Upper lobe of left lung (tissue), 4 donors: ENCODE measurements around the gene TSPEAR.

Experiments
- CTCF ChIP-seq, 6 experiments: fragments of 450-650 bp in 4 of 6; fragments of 200-600 bp in 2 of 6; sonication (generic) in 2 of 6; IDR thresholded peaks; one replicate each; pipeline ENCODE4 v1.5.1; 2016 to 2019; ENCODE audit warnings: antibody characterized with exemption in 6 of 6
- EP300 ChIP-seq, 4 donors: sonication (generic); formaldehyde crosslinking; IDR thresholded peaks; one replicate each; pipeline ENCODE4 v1.5.1; 2017; ENCODE audit warnings: antibody characterized with exemption in 4 of 4, control low read depth in 2 of 4
- POLR2A ChIP-seq, 4 donors: fragments of 450-650 bp; IDR thresholded peaks; one replicate each; pipeline ENCODE4 v1.5.1; 2016 to 2017; ENCODE audit warnings: antibody characterized with exemption in 4 of 4, mild to moderate bottlenecking in 2 of 4
- POLR2AphosphoS5 ChIP-seq, 2 donors: sonication (generic); formaldehyde crosslinking; IDR thresholded peaks; one replicate each; pipeline ENCODE4 v1.5.1; 2017; ENCODE audit warnings: antibody characterized with exemption in 2 of 2

DNA sequence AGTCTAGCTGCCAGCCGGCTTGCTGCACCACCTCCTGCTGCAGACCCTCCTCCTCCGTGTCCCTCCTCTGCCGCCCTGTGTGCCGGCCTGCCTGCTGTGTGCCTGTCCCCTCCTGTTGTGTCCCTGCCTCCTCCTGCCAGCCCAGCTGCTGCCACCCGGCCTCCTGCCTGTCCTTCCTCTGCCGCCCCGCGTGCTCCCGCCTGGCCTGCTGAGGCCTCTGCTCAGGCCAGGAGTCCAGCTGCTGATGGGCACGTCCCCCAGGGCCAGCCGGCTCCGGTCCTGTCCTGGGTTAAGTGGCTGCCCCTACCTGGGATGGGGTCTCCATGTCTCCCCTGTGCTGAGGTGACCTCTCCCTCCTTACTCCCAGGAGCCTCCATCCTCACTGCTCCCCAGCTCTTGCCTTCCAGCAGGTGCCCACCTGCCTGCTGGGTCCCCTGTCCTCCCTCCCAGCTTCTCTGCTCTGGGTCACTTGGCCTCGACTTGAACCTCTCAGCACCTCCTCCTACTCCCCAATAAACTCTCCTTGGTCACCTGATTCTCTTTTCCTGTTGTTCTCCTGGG lies 98.6 kb downstream of the TSPEAR start:
- TF ChIP-seq CTCF (IDR thresholded peaks at IDR 0.05) (no peak), POLR2A (IDR thresholded peaks at IDR 0.05) (no peak), POLR2AphosphoS5 (IDR thresholded peaks at IDR 0.05) (no peak), EP300 (IDR thresholded peaks at IDR 0.05) (no peak)
